SK-N-SH treated with all-trans-retinoic acid at 6 μM for 48 hours (cell line): Measurements from ENCODE around the gene ZW10.

Experiments
- ARNTL ChIP-seq: fragments of 450-650 bp; formaldehyde crosslinking; IDR thresholded peaks from 2 replicates; pipeline ENCODE4 v1.5.0; 2020; ENCODE audit warnings: low read depth, mild to moderate bottlenecking, moderate library complexity, borderline replicate concordance
- PATZ1 ChIP-seq: fragments of 250-450 bp; sonication (Bioruptor Pico); IDR thresholded peaks from 2 replicates; pipeline ENCODE4 v1.8.0; 2020; ENCODE audit warnings: mild to moderate bottlenecking, moderate library complexity, borderline replicate concordance

GRCh38 chr11:113693030-113693429 is 80.5 kb downstream of the ZW10 start:
- TF ChIP-seq PATZ1 (CRISPR knock-in tag): no peak
- no peak for TF ChIP-seq ARNTL (CRISPR knock-in tag)
